Erythroblast (primary cell): ENCODE measurements around the gene MAT2A.

Source experiments
- GATA1 ChIP-seq: IDR thresholded peaks from 2 replicates; pipeline ENCODE4 v1.6.1; 2011; ENCODE audit warnings: low read depth, mild to moderate bottlenecking, control low read depth, low read length, moderate library complexity
- POLR2A ChIP-seq: IDR thresholded peaks from 2 replicates; pipeline ENCODE4 v1.6.1; 2011; ENCODE audit warnings: mild to moderate bottlenecking, low read length

DNA sequence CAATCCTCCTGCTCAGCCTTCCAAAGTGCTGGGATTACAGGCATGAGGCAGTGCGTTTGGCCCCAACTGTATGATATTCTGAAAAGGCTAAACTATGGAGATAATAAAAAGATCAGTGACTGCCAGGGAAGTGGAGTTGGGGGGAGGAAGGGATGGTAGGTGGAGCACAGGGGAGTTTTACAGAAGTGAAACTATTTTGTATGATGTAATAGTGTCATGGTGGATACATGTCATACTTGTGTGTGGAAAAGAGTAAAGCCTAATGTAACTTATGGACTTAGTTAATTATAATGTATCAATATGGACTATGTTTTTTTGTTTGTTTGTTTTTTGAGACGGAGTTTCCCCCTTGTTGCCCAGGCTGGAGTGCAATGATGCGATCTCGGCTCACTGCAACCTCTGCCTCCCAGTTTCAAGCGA, 25.2 kb downstream of the MAT2A start:
- TF ChIP-seq POLR2A (no peak), GATA1 (no peak)
